Heart left ventricle (tissue), 16 donors: ENCODE data around the gene COA3. TPM values are rescaled to one million over a fixed set of nuclear protein-coding genes. Genes with fewer than 3 reads are reported as not detected.
A peak's percentile ranks its signal among the peaks of the same experiment; 100 is the strongest.

Experiments used
- ATAC-seq, 4 donors: fragments of 200-7000 bp; cut with Tn5 transposase; one replicate each; pipeline ENCODE4 v1.9.1; 2020 to 2022; ENCODE audit warnings: moderate library complexity in 4 of 4, mild to moderate bottlenecking in 3 of 4, moderate number of reproducible peaks in 1 of 4
- DNase-seq, 5 donors: peaks; one replicate each; pipeline ENCODE4 v3.0.0-alpha.2; 2020
- H3K27ac ChIP-seq, 12 donors: fragments of 200-600 bp; sonication (generic) in 4 of 12; one replicate each; pipeline versions ENCODE4 v1.5.0 to v1.8.0; 2016 to 2022; ENCODE audit warnings: mild to moderate bottlenecking in 2 of 12
- H3K27me3 ChIP-seq, 9 donors: fragments of 200-600 bp; sonication (generic) in 2 of 9; one replicate each; pipeline versions ENCODE4 v1.5.1 to v1.8.0; 2016 to 2022; ENCODE audit warnings: mild to moderate bottlenecking in 3 of 9
- H3K36me3 ChIP-seq, 9 donors: fragments of 200-600 bp; sonication (generic) in 2 of 9; one replicate each; pipeline versions ENCODE4 v1.5.0 to v1.8.0; 2018 to 2022; ENCODE audit warnings: mild to moderate bottlenecking in 2 of 9
- H3K4me1 ChIP-seq, 12 donors: fragments of 200-600 bp; sonication (generic) in 4 of 12; one replicate each; pipeline versions ENCODE4 v1.5.0 to v1.8.0; 2016 to 2022; ENCODE audit warnings: mild to moderate bottlenecking in 3 of 12
- H3K4me3 ChIP-seq, 12 donors: fragments of 200-600 bp; sonication (generic) in 4 of 12; one replicate each; pipeline versions ENCODE4 v1.5.0 to v1.8.0; 2017 to 2022; ENCODE audit warnings: mild to moderate bottlenecking in 9 of 12, moderate library complexity in 4 of 12
- H3K9me3 ChIP-seq, 12 donors: fragments of 200-600 bp; sonication (generic) in 4 of 12; one replicate each; pipeline versions ENCODE4 v1.5.0 to v1.8.0; 2016 to 2022; ENCODE audit warnings: mild to moderate bottlenecking in 1 of 12
- CTCF ChIP-seq, 12 donors: fragments of 200-600 bp; sonication (generic) in 4 of 12; IDR thresholded peaks; one replicate each; pipeline versions ENCODE4 v1.5.0 to v1.8.0; 2018 to 2022; ENCODE audit warnings: antibody characterized with exemption in 12 of 12, mild to moderate bottlenecking in 5 of 12
- POLR2A ChIP-seq, 2 donors: fragments of 450-650 bp; IDR thresholded peaks; one replicate each; pipeline ENCODE4 v1.6.1; 2017; ENCODE audit warnings: antibody characterized with exemption in 2 of 2, mild to moderate bottlenecking in 2 of 2, moderate library complexity in 2 of 2
- WGBS, 4 donors: extraction: QIAGEN DNeasy Blood & Tissue Kit in 2 of 4; methylation state at CpG; one replicate each; pipeline versions ENCODE4 v1.1.5 to v1.1.7; 2013 to 2018; 5-methylcytosine and 5-hydroxymethylcytosine counted together
- intact Hi-C, 10 donors: fragments of 100-400 bp; cut with DNase I; formaldehyde crosslinking; loops; one replicate each; pipeline versions ENCODE4 v1.11.1 to v1.14.2; 2022
- polyA plus RNA-seq, 2 donors: library from polyadenylated mRNA; stranded (reverse); fragments of 200-250 nt; gene quantifications; one replicate each; pipeline ENCODE4 v1.2.3, GENCODE V29; 2013
- total RNA-seq, 9 donors: library from RNA; depleted of rRNA in 2 of 9; stranded (reverse); fragments of >200 nt in 2 of 9; fragmentation: NEBNext Ultra II Directional in 3 of 9; extraction: Animal tissue kit (Norgen Biotek cat#: 25700) in 3 of 9; gene quantifications; one replicate each; pipeline versions ENCODE4 v1.1.0 to v1.2.4, GENCODE V29; 2016 to 2023
- donor health status: ischemic (EF 13 %, LVEDD 7.1; RV severe dilation, severe dysfunction).
- donor health status: healthy with polysubstance abuse.
- donor health status: DM: no; HTN: yes; CAD: no.
- donor health status: DM: no; HTN: no; CAD: no.
- donor health status: ischemic (EF 25% LVEDD 6.9; RV normal size, moderate dysfunction).
- donor health status: ischemic (EF 25% LVEDD 5.7; RV mildly dilated, moderate dysfunction).
- donor health status: healthy.
- donor health status: DM: yes; HTN: yes; CAD: no.
- donor health status: ischemic (EF 35%, LVEDD 5.7; RV mildly dilated, moderate dysfunction).
- donor health status: nonischemic (EF 11% LVEDD 7.7; RV severe dilation, severe dysfunction).
- donor health status: DM: yes; HTN: yes; CAD: no.
- donor health status: PGD.
- donor health status: ischemic (EF 29% LVEDD 5.4; RV normal size, mild dysfunction).
- donor health status: nonischemic (EF 23%, LVEDD 6.1; RV moderate dilation, normal function).

Gene COA3
- total and polyA plus RNA-seq, 11 donors = 56.2 to 136 (median 72.4) TPM

- Histone ChIP-seq H3K27ac (no peak overlapping the region), H3K36me3 (peaks cover 0 to 67% (median 58%) of the 10 kb centered on the region in 9 donors), H3K9me3 (no peaks in the 10 kb centered on the region), H3K4me1 (peaks cover 6 to 22% (median 13%) of the 10 kb centered on the region in 12 donors), H3K27me3 (no peaks in the 10 kb centered on the region), H3K4me3 (no peak overlapping the region)
- DNase-seq (no peak), ATAC-seq (no peak)
- WGBS, 4 donors = 92 to 95% (median 93%) methylated on average over 7 of the region's 7 CpGs
- intact Hi-C loops = loop anchor here in 7 of 10 donors (5.0 to 10.0 kb wide), 4 partner anchors 46 to 99 kb away; partner anchors contain the start of genes VPS25 (in 2 of the 7) and EZH1 (in 1 of the 7)
- TF ChIP-seq CTCF (IDR thresholded peaks at IDR 0.05) (no peak), POLR2A (IDR thresholded peaks at IDR 0.05) (no peak)
Observed at GRCh38 chr17:42821176-42821575, 22.7 kb upstream of the COA3 start.

- ATAC-seq = no peak
- peaks cover 0 to 78% (median 70%) of the 10 kb centered on the region in 9 donors for H3K36me3 ChIP-seq
- 26 to 35% (median 30%) methylated on average over 2 of the region's 2 CpGs for WGBS, 4 donors
- no peaks in the 10 kb centered on the region for H3K27me3 ChIP-seq
- H3K27ac ChIP-seq = no peak overlapping the region
- no peak for TF ChIP-seq POLR2A (IDR thresholded peaks at IDR 0.05)
- TF ChIP-seq CTCF (IDR thresholded peaks at IDR 0.05) = peak; percentile 39 to 70 (median 62)
- H3K4me3 ChIP-seq = no peak overlapping the region
- peaks cover 6 to 28% (median 16%) of the 10 kb centered on the region in 12 donors for H3K4me1 ChIP-seq
- no peaks in the 10 kb centered on the region for H3K9me3 ChIP-seq
- intact Hi-C loops = loop anchor here in 9 of 10 donors (5.0 to 10.0 kb wide), 5 partner anchors 45 to 105 kb away; partner anchors contain the start of genes VPS25 (in 2 of the 9) and EZH1 (in 1 of the 9)
- peak; percentile 28 to 67 (median 44) for DNase-seq
Observed at GRCh38 chr17:42819939-42820535, 21.5 kb upstream of the COA3 start.

GRCh38 chr17:42818379-42818778, 19.9 kb upstream of the COA3 start:
- H3K9me3 ChIP-seq = no peaks in the 10 kb centered on the region
- H3K27ac ChIP-seq = no peak overlapping the region
- ATAC-seq (peak in 3 of 4 donors; percentile 21 to 41 (median 35)), DNase-seq (no peak)
- TF ChIP-seq POLR2A (IDR thresholded peaks at IDR 0.05) (no peak), CTCF (IDR thresholded peaks at IDR 0.05) (no peak)
- peaks cover 0 to 95% (median 85%) of the 10 kb centered on the region in 9 donors for H3K36me3 ChIP-seq
- no peaks in the 10 kb centered on the region for H3K27me3 ChIP-seq
- intact Hi-C loops = loop anchor here in 2 of 10 donors (5.0 to 10.0 kb wide), 2 partner anchors 96 to 104 kb away; no protein-coding TSS in a partner anchor
- peaks cover 4 to 27% (median 15%) of the 10 kb centered on the region in 12 donors for H3K4me1 ChIP-seq
- no peak overlapping the region for H3K4me3 ChIP-seq
- WGBS, 4 donors = 58 to 73% (median 60%) methylated on average over 5 of the region's 5 CpGs

DNA sequence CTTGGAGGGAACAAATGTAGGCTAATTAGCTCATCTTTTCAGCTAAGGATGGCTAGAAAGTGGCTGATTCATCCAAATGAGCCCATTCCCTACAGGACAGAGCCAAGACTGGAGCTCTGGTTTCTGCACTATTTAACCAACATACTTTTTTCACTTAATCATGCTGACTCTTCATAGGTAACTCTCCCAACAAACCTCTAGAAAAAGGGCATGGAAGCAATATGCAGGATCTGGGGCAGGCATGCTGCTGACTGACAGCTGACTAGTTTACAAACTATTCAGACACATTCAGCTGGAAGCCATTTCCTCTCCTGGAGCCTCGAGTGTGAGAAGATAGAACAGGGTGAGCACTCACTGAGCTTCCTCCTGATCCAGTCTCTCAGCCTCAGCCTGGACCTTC, 19.4 kb upstream of the COA3 start:
- no peaks in the 10 kb centered on the region for H3K9me3 ChIP-seq
- no peaks in the 10 kb centered on the region for H3K27me3 ChIP-seq
- TF ChIP-seq CTCF (IDR thresholded peaks at IDR 0.05) (no peak), POLR2A (IDR thresholded peaks at IDR 0.05) (no peak)
- peaks cover 0 to 99% (median 90%) of the 10 kb centered on the region in 9 donors for H3K36me3 ChIP-seq
- DNase-seq (no peak), ATAC-seq (peak in 1 of 4 donors; percentile 7)
- intact Hi-C loops = loop anchor here in 2 of 10 donors (5.0 to 10.0 kb wide), 2 partner anchors 96 to 103 kb away; no protein-coding TSS in a partner anchor
- H3K4me3 ChIP-seq = no peak overlapping the region
- H3K27ac ChIP-seq = no peak overlapping the region
- H3K4me1 ChIP-seq = peaks cover 0 to 22% (median 10%) of the 10 kb centered on the region in 12 donors
- WGBS, 4 donors = 50 to 65% (median 55%) methylated on average over 1 of the region's 1 CpG
